Endothelial cell of umbilical vein (primary cell): ENCODE measurements around the gene HPS3. TPM values are rescaled to one million over a fixed set of nuclear protein-coding genes. Genes with fewer than 3 reads are reported as not detected.

ENCODE experiments used
- BruUV-seq: library from RNA; stranded (reverse); fragments of 400-500 nt; replicated peaks from 2 replicates; lab custom pipeline; 2021; lab: Mats Ljungman, UMichigan
- CTCF ChIA-PET: fragments of 300-600, 350-600 bp; sonication (Branson Sonifier 250); formaldehyde crosslinking; loops from one replicate; lab custom pipeline; 2021; ENCODE audit warnings: antibody characterized with exemption, inconsistent platforms; lab: Charles Lee
- POLR2A ChIA-PET: fragments of 300-600, 350-600 bp; sonication (Branson Sonifier 250); formaldehyde crosslinking; loops from one replicate; lab custom pipeline; 2021; ENCODE audit warnings: antibody characterized with exemption, inconsistent platforms; lab: Charles Lee
- DNase-seq: peaks from one replicate; pipeline ENCODE4 v3.0.0-alpha.2; 2011; ENCODE audit warnings: low read depth, low spot score
- FAIRE-seq: peaks from 2 replicates; lab custom pipeline; 2011; peaks lifted over from hg19 to GRCh38; lab: Jason Lieb, UNC
- H2AFZ ChIP-seq: 2 replicates; pipeline ENCODE4 v1.6.0; 2012; ENCODE audit warnings: low read depth, low read length, control low read depth, inconsistent platforms
- H3K27ac ChIP-seq: 2 replicates; pipeline ENCODE4 v1.5.1; 2011; ENCODE audit warnings: low read depth, mild to moderate bottlenecking, control low read depth, low read length, moderate library complexity; ENCODE audit not compliant: insufficient read depth
- H3K27me3 ChIP-seq, 2 experiments: 2 replicates each; pipeline versions ENCODE4 v1.6.0 to v1.6.1; 2011; ENCODE audit warnings: low read length in 2 of 2, mixed read lengths in 1 of 2; ENCODE audit not compliant: control insufficient read depth in 2 of 2, insufficient read depth in 2 of 2
- H3K36me3 ChIP-seq, 2 experiments: 2 replicates in 1 of 2; 3 replicates in 1 of 2; pipeline ENCODE4 v1.5.1; 2011; ENCODE audit warnings: low read length in 2 of 2, mild to moderate bottlenecking in 1 of 2, moderate library complexity in 1 of 2; ENCODE audit not compliant: control insufficient read depth in 2 of 2, insufficient read depth in 2 of 2; ENCODE audit errors: extremely low read depth in 1 of 2
- H3K4me1 ChIP-seq: 3 replicates; pipeline ENCODE4 v1.5.1; 2011; ENCODE audit warnings: mild to moderate bottlenecking, low read length; ENCODE audit not compliant: control insufficient read depth, insufficient read depth; ENCODE audit errors: extremely low read depth
- H3K4me2 ChIP-seq: 2 replicates; pipeline ENCODE4 v1.6.1; 2011; ENCODE audit warnings: low read length, control low read depth, mixed read lengths; ENCODE audit not compliant: insufficient read depth
- H3K4me3 ChIP-seq, 3 experiments: fragments of 200-600 bp in 1 of 3; sonication (generic), shearing (Covaris generic) in 1 of 3; replicated peaks in 1 of 3; 2 replicates each; pipeline ENCODE4 v1.5.1; 2011 to 2016; ENCODE audit warnings: control low read depth in 3 of 3, low read length in 3 of 3, mild to moderate bottlenecking in 2 of 3, inconsistent platforms in 1 of 3, low read depth in 1 of 3, moderate library complexity in 1 of 3; ENCODE audit not compliant: insufficient read depth in 1 of 3
- H3K79me2 ChIP-seq: 2 replicates; pipeline ENCODE4 v1.6.0; 2012; ENCODE audit warnings: low read length, inconsistent platforms; ENCODE audit not compliant: control insufficient read depth, insufficient read depth
- H3K9ac ChIP-seq: replicated peaks from 2 replicates; pipeline ENCODE3; 2011; ENCODE audit warnings: low read length, control low read depth; ENCODE audit not compliant: insufficient read depth; ENCODE audit errors: extremely low read depth
- H3K9me1 ChIP-seq: replicated peaks from 3 replicates; pipeline ENCODE4 v1.6.0; 2011; ENCODE audit warnings: mild to moderate bottlenecking, low read length; ENCODE audit not compliant: control insufficient read depth, insufficient read depth; ENCODE audit errors: extremely low read depth
- H3K9me3 ChIP-seq: replicated peaks from 2 replicates; pipeline ENCODE4 v1.5.1; 2012; ENCODE audit warnings: low read length, inconsistent platforms; ENCODE audit not compliant: control insufficient read depth, insufficient read depth
- H4K20me1 ChIP-seq: replicated peaks from 2 replicates; pipeline ENCODE3; 2011; ENCODE audit warnings: mild to moderate bottlenecking, low read length; ENCODE audit not compliant: control insufficient read depth, insufficient read depth; ENCODE audit errors: extremely low read depth
- CTCF ChIP-seq, 2 donors: IDR thresholded peaks; 1 replicate in 1 of 2; 2 replicates in 1 of 2; pipeline ENCODE4 v1.5.1; 2011; ENCODE audit warnings: low read length in 2 of 2, mild to moderate bottlenecking in 2 of 2, moderate library complexity in 2 of 2, control low read depth in 1 of 2, inconsistent platforms in 1 of 2, low read depth in 1 of 2; ENCODE audit not compliant: insufficient read depth in 1 of 2; ENCODE audit errors: extremely low read depth in 1 of 2
- EZH2 ChIP-seq: IDR thresholded peaks from 2 replicates; pipeline ENCODE4 v1.6.1; 2012; ENCODE audit warnings: borderline replicate concordance, low read depth, mild to moderate bottlenecking, moderate library complexity, low read length, inconsistent platforms; ENCODE audit not compliant: severe bottlenecking
- FOS ChIP-seq: IDR thresholded peaks from 2 replicates; pipeline ENCODE4 v1.6.1; 2011; ENCODE audit warnings: mild to moderate bottlenecking, low read length, moderate library complexity, borderline replicate concordance; ENCODE audit not compliant: insufficient read depth
- GATA2 ChIP-seq: IDR thresholded peaks from 2 replicates; pipeline ENCODE4 v1.7.0; 2011; ENCODE audit warnings: low read depth, mild to moderate bottlenecking, moderate library complexity, mixed read lengths, low read length; ENCODE audit not compliant: insufficient read length, insufficient read depth
- JUN ChIP-seq: IDR thresholded peaks from 2 replicates; pipeline ENCODE4 v1.6.1; 2011; ENCODE audit warnings: borderline replicate concordance, low read depth; ENCODE audit not compliant: insufficient read length, insufficient read depth
- MAX ChIP-seq: IDR thresholded peaks from 2 replicates; pipeline ENCODE4 v1.6.1; 2011; ENCODE audit not compliant: insufficient read depth, insufficient read length
- MYC ChIP-seq: IDR thresholded peaks from one replicate; pipeline ENCODE4 v1.6.1; 2011; ENCODE audit warnings: mild to moderate bottlenecking, low read depth, low read length
- POLR2A ChIP-seq: IDR thresholded peaks from 2 replicates; pipeline ENCODE4 v1.6.1; 2012; ENCODE audit warnings: low read depth, mild to moderate bottlenecking, control low read depth, low read length
- POLR2AphosphoS5 ChIP-seq: IDR thresholded peaks from 2 replicates; pipeline ENCODE4 v1.6.1; 2012; ENCODE audit warnings: low read depth, mild to moderate bottlenecking, control low read depth, low read length, moderate library complexity; ENCODE audit not compliant: insufficient read depth
- dilution Hi-C: fragments of 300-500 bp; cut with MboI; formaldehyde crosslinking; loops from one replicate; pipeline ENCODE4 v1.15.0; 2019; ENCODE audit warnings: low sequenced_read_pairs; ENCODE audit not compliant: extremely low pct_ligation_motif_present
- intact Hi-C: fragments of 100-400 bp; cut with micrococcal nuclease; formaldehyde crosslinking; loops from one replicate; pipeline ENCODE4 v1.10.0; 2022
- polyA plus RNA-seq, 4 experiments: library from polyadenylated mRNA; depleted of rRNA in 3 of 4; stranded (reverse) in 3 of 4; unstranded in 1 of 4; fragments of >200 nt; gene quantifications; 2 replicates each; pipeline versions ENCODE4 v1.2.1 to v1.2.3, GENCODE V29; 2011 to 2012; ENCODE audit warnings: missing spikeins in 1 of 4
- total RNA-seq: library from RNA; stranded (reverse); gene quantifications from 2 replicates; pipeline ENCODE4 v1.2.3, GENCODE V29; 2021

Gene HPS3
- total and polyA plus RNA-seq, 2 donors (not counting 3 experiments of a cell fraction or from before 2014, with no cell fraction given) = 8.8 to 16.1 TPM

- H2AFZ ChIP-seq = no peak overlapping the region
- ChIA-PET CTCF (interaction anchor here (0.6 to 1.2 kb wide), 3 partner anchors 41 to 190 kb away, joined by 3 to 4 read pairs (median 3); no protein-coding TSS in a partner anchor), POLR2A (interaction anchor here (0.6 kb wide), 1 partner anchor 1301 kb away, joined by 4 read pairs; no protein-coding TSS in a partner anchor)
- peaks cover 2 to 8% of the 10 kb centered on the region in 2 experiments for H3K36me3 ChIP-seq
- FAIRE-seq (no peak), DNase-seq (no peak)
- dilution Hi-C loops (no loop called here), intact Hi-C loops (no loop called here)
- BruUV-seq = no TSS peak
- TF ChIP-seq JUN = no peak
- TF ChIP-seq EZH2 = no peak
- TF ChIP-seq MYC = no peak
- TF ChIP-seq FOS = no peak
- TF ChIP-seq POLR2AphosphoS5 = no peak
- no peak for TF ChIP-seq MAX
- TF ChIP-seq GATA2 = no peak
- TF ChIP-seq CTCF (IDR thresholded peaks at IDR 0.05; ENCODE audit: extremely low read depth in 1 of 2, insufficient read depth in 1 of 2, low read depth in 1 of 2, low read length in 2 of 2) = no peak
- TF ChIP-seq POLR2A = no peak
- no peaks in the 10 kb centered on the region for H4K20me1 ChIP-seq
- H3K4me1 ChIP-seq = no peaks in the 10 kb centered on the region
- no peak overlapping the region for H3K4me3 ChIP-seq
- no peak overlapping the region for H3K9ac ChIP-seq
- no peaks in the 10 kb centered on the region for H3K9me1 ChIP-seq
- H3K79me2 ChIP-seq = no peaks in the 10 kb centered on the region
- no peaks in the 10 kb centered on the region for H3K27me3 ChIP-seq
- no peak overlapping the region for H3K4me2 ChIP-seq
- no peak overlapping the region for H3K27ac ChIP-seq
- H3K9me3 ChIP-seq = no peaks in the 10 kb centered on the region
Measured at GRCh38 chr3:149162007-149162406, 32.6 kb downstream of the HPS3 start.
